COLO829 (cell line): ENCODE data around the gene FGF5.
"Not testable (repeated sequence)": the region's sequence is repeated elsewhere in the genome, so short reads cannot be mapped to it uniquely, and the experiment has no call there.

Source experiments
- DNase-seq: peaks from one replicate; pipeline ENCODE4 v3.0.0; 2012; ENCODE audit warnings: low spot score

FGF5 gene

DNA sequence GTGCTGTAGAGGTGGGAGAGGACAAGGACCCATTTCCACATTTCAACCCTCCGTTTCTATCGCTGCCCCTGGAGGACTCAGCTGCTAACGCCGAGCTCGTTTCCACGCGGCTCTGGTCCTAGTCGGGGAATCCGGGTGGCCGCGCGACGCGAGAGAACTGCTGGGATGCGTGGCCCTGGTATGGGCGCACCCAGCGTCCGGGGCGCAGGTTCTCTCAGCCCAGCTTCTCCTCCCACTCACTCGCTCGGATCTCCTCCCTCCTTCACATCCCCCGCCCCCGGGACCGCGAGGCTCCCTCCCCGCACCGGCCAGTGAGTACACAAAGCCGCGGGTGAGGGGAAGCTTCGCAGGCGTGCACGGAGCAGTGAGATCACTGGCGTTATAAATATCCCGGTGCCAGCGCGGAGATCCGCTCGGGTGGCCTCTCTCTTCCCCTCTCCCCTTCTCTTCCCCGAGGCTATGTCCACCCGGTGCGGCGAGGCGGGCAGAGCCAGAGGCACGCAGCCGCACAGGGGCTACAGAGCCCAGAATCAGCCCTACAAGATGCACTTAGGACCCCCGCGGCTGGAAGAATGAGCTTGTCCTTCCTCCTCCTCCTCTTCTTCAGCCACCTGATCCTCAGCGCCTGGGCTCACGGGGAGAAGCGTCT, at the start of gene FGF5:
TSS of gene FGF5 (plus strand) at position 412 of the 649 bp plus-strand sequence. CDS start at position 573, 161 bp downstream.
- DNase-seq = no peak

DNA sequence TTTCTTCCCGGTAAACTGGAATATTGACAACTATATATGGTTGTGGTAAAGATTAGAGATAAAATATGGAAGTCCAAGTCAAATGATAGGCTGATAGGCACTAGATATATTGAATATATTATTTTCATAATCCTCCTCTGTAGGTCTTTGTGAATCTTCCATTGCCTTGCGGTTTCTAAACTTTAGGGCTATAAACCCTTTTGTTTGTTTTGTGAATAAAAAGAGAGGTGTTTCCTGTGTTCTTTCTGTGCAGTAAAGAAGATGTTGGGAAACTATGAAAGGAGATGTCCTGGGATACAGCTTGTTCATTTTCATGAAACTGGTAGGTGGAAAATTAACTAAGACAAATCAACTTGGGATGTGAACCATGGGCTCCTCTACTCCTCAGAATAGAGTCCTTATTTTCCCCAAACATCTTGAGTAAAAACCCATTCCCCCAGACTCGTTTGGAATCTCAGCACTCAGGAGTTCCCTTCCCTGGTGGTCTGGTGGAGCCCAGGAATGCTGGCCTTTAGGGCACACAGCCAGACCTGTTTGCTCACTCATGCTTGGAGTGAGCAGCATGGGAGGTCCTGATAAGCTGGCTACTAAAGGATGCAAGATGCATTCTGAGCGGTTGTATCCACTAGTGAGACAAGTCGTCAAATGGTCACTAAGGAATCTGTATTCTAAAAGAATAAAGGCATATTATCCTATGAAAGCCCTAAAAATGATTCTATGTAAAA, 47.0 kb upstream of the FGF5 start:
- DNase-seq = no peak

DNA sequence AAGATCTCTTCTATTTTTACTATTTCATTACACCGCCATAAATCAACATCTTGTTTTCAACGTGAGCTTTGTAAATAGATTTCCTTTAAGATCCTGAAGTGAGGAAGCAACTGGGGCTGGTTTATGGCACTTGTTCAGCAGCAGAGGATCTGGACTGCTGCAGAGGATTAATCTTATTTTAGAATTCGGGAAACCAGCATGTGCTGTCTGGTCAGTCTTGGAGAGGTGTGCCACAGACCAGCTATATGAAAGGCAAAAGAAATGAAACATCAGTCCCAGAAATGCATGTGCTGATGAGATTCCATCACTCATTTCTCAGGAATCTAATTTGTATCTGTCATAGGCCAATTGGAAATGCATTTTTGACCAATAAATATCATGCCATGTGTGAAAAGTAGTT, 45.8 kb upstream of the FGF5 start:
- no peak for DNase-seq

DNA sequence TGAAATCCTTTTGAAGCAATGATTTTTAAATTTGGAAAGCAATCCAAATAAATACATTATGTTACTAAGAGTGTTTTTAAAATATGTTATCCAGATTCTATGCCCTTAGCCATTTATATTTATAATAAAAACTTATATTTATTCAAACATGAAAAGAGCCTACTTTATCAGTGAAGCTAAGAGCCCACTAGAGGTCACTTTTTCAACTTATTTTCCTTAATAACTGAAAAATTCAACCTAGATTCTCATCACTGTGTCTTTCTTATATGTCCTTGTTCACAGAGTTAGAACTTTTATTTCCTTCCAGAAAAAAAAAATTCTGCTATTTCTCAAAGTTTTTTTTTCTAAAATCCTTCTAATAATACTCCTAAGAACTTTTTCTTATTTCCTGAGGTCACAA, 45.3 kb upstream of the FGF5 start:
- no peak for DNase-seq

- no peak for DNase-seq
These were observed 40.9 kb upstream of the FGF5 start for GRCh38 chr4:80225595-80225994.

- DNase-seq = no peak
These were observed 40.4 kb upstream of the FGF5 start for GRCh38 chr4:80226094-80226493.

DNA sequence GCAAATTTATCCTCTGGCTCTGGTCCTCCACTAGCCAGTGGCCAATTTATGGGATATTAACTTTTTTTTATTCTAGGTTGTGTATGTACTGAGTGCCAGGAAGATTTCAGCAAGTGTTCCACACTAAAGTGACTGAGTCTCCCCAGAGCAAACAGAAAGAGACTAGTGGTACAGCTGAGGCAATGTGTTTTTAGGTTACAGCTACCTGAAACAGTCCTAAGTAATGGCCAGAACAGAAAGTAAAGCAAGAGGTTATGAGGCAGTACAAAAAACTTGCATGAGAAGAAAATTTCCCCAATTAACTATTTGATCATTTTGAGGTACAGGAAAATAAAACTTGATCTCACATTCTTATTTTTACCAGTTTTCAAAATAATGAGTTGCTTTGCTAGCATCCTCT, 38.0 kb upstream of the FGF5 start:
- no peak for DNase-seq

- DNase-seq = no peak
These were observed 37.3 kb upstream of the FGF5 start for GRCh38 chr4:80229128-80229527.

DNA sequence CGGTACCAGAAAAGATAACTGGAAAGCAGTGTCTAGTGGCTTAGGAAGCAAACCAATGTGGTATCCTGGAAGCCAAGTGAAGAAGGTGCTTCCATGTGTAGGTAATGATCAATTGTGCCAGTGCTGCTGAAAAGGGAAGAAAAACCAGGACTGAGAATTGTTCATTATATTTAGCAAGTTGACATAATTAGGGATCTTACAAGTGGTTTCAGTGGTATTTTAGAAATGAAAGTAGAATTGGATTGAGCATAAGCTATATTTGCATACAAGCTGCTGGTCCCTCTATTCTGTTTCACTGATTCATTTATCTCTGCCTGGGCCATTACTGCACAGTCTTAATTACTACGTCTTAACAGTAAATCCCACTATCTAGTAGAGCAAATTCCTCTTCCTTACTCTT, 36.9 kb upstream of the FGF5 start:
- no peak for DNase-seq

DNA sequence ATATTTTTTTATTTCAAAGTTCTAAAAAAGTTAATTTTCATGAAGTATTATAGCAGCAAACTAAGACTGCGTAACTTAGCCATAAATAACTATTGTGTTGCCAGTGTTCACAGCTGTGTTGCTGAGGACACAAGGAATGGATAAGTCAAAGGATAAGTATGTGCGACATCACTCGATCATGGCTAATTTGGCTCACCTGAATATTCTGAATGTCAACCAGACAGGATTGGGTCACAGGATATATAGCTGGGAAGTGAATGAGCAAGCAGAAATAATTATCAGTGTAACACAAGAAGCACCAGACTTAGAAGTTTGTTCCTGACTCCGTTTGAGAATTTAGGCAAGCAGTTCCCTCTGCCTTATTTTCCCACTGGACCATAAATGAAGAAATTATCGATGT, 35.3 kb upstream of the FGF5 start:
- DNase-seq = no peak

DNA sequence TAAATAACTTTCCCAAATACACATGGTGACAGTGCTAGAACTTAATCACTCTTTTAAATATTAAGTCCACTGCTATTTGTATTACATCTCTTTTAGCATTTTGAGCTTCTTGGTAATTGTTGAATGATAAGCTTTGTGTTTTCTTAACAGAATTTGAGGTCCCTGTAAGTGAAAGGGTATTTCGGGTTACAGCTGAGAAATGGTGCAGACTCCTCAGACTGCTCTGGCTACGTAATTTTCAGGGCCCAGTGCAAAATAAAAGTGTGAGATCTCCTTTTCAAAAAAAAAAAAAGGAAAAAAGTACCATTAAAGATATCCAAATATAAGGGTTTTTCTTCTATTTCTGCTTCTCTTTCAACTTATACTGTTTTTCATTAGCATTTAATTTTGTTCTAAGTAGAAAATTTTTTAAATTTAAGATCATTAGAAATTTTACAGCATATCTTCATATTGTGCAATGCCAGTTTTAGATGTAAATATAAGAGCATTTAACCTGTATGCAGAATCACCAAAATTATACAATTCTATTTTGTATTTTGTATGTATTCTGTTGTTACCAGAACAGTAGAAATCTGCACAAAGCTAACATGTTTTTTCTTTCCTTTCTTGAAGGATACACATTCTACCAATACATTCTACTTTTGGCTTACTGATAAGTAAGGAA, 33.6 kb upstream of the FGF5 start:
- no peak for DNase-seq

DNA sequence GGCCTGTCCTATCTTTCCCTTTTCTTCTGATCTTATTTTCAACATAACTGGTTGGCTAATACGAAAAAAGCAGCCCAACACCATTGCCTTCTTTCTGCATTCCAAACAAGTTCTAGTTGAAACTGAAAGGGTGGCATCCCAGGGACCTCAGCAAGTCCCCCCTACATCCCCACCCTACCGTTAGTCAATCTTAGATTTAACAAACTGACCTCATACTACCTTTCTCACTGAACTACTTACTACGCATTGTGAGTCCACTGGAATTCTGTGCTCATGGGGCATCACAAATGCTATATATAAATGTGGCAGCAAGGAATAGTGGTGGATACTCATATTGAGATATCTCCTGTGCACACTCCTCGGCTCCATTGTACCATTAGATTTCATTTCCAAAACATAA, 33.1 kb upstream of the FGF5 start:
- DNase-seq = no peak

DNA sequence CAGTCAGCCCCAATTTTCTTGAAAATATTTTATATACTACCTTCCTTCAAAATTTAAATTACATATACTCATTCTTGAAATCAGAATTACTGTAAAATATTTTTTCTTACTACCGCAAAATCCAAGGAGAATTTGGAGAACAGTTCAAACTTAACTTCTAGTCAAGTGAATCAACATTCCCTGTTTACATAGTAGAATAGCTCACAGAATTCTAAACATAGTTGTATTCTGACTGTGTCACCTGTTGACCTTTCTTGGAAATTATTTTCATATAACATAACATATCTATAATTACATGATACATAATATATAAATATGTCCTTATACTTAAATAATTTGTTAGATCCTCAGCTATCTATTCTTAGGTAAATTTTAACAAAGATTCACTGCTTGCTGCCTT, 31.0 kb upstream of the FGF5 start:
- DNase-seq = no peak

- peak; percentile 74 for DNase-seq
These were observed 28.5 kb upstream of the FGF5 start for GRCh38 chr4:80237992-80238391.

DNA sequence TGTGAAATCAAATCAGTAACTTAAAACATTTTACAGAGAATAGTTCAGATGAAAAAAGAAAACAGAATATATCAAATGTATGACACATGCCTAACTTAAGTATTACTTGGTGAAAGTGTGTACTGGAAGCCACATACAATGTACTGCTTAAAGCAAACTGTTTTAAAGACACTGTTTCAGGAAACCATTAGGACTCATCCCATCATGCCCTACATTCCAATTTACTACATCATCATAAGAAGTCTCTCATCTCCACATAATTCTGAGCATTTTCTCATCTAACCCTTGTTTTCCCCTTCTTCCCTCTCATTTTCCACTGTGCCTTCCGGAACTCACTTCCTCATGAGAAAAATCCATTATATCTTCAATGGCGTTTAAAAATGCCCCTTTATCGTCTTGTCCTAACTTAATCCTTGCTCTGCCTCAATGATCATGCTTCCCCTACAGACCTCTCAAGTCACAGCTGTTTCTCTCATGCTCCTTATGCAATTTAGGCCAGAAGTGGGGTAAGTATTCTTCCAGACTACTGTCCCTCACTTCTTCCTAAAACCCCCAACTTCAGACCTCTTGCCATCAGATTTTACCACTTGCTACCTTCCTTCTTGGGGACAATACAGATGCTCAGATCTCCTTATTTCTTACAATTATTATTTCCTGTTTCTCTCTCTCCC, 26.8 kb upstream of the FGF5 start:
- no peak for DNase-seq

DNA sequence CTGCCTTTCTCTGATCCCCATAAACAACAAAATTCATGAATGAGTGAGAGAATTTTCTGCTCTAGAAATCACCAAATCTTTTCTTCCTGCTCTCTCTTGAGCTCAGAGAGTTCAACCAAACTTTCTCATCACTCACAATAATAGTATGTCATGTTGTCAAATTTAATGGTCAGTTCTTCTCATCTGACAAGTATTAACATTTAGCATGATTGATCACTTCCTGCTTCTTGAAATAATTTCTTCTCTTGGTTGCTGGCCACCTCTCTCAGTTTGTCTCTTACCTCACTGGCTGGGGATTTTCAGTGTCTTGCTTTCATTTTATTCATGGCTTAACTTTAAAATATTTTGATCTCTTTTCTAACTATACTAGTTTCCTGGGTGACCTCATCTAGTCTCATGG, 25.5 kb upstream of the FGF5 start:
- no peak for DNase-seq

DNA sequence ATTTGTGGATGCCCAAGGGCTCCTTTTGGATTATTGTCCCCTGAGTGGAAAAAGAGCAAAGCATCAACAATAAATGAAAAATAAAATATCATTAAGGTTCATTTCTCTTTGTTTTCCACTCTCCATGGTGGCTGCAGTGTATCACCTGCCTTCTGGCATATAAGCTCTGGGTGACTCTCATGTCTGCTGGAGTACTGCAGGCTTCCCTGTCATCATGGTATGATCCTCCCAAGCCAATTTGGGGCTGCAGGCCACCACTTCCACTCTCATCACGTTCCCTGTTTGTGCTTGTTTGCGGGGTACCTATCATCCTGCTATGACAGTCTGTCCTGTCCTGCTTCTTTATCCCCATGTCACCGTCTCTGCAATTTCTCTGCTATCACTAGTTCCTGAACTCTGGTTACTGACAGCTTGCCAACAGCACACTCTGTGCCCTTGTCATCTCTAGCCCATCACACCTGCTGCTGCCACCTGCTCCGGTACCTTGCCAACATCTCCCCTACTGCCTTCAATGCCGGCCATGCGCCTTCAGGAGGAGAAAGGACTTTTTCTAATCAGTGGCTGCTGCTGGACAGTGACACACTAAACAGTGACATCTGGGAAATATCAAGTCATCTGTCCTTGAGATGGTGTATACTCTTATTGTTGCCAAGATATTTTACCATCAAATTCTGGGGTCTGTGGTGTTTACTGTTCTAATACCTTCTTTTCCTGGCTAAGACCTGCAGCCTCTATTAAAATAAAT, 23.0 kb upstream of the FGF5 start:
- no peak for DNase-seq

- not testable (repeated sequence) for DNase-seq
These were observed 19.0 kb upstream of the FGF5 start for GRCh38 chr4:80247484-80247883.

GRCh38 chr4:80249144-80249543, 17.3 kb upstream of the FGF5 start:
- DNase-seq = no peak

DNA sequence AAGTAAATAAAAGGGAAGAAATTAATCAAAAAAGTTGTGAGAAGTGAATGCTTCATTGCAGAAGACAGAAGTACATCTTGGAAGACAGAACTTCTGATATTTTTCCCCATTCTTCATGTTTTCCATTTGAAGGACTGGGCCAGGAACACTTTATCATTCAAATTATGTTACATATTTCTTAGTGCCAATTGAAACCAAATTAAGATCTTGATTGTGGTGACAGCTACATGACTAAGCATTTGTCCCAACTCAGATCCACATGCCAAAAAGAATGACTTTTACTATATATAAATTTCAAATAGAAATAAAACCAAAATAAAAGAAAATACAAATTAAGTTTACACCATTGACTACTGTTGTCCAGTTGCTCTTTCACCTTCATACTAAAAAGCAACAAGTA, 14.0 kb upstream of the FGF5 start:
- DNase-seq = no peak

DNA sequence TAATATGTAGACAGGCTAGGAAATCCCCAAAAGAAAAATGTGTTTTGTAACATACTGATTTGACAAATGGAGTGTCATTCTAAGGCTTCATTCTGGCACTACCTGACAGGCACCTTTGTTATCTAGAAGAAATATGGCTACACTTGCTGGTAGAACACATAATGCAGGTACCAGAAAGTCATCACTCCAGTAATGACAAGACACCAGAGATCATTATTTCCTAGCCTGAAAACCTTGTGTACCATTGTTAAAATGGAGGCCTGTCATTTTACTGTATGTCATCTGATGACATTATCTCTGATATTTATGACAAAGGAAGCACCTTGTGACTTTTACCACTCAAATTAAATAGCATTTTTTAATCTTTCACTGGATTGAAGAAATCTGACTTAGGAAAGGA, 13.5 kb upstream of the FGF5 start:
- no peak for DNase-seq

DNA sequence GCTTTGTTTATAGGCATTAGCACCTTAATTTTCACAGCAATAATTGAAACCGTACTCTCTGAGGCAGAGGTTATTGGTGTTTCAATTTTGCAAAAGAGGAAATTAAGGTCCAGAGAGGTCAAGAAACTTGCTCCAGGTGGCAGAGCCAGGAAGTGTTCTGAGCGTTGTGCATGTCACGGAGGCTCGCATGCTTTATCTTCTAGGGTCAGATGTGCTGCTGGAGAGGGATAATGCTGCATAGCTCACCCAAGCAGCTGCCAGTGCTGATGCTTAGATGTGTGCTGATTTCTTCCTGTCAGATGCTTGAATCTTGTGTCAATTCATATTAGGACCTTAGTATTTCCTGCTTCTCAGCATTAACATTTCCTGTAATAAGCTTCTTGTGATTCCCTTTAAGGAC, 13.0 kb upstream of the FGF5 start:
- no peak for DNase-seq
